GM15510 (cell line): ENCODE results near the gene SRP68.

ENCODE experiments used
- POLR2A ChIP-seq: IDR thresholded peaks from 3 replicates; pipeline ENCODE4 v1.6.1; 2011; ENCODE audit warnings: borderline replicate concordance; ENCODE audit not compliant: insufficient read length; ENCODE audit errors: extremely low read depth

The SRP68 gene

GRCh38 chr17:76074390-76075363 lies 2.4 kb upstream of the SRP68 start, which contains the start of gene GALR2:
GALR2 (plus strand) TSS chr17:76074781; CDS start chr17:76074884, 103 bp downstream.
- TF ChIP-seq POLR2A = no peak

- TF ChIP-seq POLR2A = no peak
Observed at GRCh38 chr17:76071531-76072147, 678 bp downstream of the SRP68 start.

DNA sequence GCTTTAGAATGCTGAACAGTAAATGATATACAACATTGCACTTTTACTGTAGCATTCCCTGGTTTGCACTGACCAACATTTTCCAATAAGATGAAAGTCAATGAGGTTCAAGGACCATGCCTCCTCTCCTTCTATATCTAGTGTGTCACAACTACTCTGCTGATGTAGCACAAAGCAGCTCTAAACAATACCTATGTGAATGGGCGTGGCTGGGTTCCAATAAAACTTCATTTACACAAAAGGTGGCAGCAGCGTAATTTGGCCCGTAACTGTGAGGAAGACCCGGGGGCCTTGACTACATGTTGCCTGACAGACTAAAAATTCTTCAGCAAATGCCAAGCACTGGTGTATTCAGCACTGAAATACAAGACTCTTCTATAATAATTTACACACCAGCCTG lies 6.5 kb downstream of the SRP68 start:
- no peak for TF ChIP-seq POLR2A

DNA sequence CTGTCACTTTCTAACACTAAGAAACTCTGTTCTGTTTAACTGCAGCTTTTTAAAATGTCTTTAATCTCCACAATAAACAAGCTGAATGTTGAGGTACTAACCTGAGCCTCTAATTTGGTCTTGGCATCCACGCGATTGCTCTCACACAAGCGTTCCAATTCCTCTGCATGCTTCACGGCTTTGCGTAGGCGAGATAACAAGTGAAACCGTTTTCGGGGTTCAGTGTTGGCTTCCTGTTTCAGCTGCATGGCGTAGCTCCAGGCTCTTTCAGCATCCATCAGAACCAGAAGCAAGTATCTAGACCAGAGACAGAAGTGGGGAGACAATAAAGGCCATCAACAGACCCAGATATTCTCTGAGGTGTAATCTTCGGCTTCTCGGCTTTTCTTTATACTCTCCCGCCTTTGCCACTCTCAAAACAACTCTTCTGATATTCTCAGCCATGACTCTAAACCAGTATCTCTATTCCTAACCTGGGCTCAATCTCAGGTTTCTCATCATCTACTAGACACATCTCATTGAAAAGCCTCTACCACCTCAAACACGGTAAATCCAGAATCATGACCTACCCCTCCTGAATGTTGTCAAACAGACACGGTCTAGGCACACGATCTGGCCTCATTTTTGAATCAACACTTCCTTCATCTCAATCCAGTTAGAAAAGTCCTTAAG lies 8.3 kb downstream of the SRP68 start:
- no peak for TF ChIP-seq POLR2A

DNA sequence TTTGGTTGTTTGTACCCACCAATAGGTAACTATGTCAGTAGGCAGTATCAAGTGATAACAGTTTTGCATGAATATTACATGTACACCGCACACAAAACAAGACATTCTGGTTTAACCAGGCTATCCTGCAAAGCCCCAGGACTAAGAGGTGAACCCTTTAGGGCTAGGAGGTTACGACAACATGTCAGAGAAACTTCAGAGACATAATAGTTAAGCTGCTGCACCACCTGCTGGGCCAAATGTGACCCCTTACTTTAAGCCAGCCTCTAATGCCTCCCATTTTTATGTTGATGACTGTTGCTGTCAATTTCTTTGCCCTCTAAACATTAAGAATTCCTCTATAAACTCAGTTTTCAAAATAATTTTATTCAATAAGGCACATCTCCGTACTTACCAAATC lies 15.4 kb downstream of the SRP68 start:
- TF ChIP-seq POLR2A = no peak

- TF ChIP-seq POLR2A = no peak
Observed at GRCh38 chr17:76054112-76054476, 18.2 kb downstream of the SRP68 start.

GRCh38 chr17:76053246-76054111 lies 18.8 kb downstream of the SRP68 start:
- no peak for TF ChIP-seq POLR2A

- TF ChIP-seq POLR2A = no peak
Observed at GRCh38 chr17:76051561-76051960, 20.8 kb downstream of the SRP68 start.

DNA sequence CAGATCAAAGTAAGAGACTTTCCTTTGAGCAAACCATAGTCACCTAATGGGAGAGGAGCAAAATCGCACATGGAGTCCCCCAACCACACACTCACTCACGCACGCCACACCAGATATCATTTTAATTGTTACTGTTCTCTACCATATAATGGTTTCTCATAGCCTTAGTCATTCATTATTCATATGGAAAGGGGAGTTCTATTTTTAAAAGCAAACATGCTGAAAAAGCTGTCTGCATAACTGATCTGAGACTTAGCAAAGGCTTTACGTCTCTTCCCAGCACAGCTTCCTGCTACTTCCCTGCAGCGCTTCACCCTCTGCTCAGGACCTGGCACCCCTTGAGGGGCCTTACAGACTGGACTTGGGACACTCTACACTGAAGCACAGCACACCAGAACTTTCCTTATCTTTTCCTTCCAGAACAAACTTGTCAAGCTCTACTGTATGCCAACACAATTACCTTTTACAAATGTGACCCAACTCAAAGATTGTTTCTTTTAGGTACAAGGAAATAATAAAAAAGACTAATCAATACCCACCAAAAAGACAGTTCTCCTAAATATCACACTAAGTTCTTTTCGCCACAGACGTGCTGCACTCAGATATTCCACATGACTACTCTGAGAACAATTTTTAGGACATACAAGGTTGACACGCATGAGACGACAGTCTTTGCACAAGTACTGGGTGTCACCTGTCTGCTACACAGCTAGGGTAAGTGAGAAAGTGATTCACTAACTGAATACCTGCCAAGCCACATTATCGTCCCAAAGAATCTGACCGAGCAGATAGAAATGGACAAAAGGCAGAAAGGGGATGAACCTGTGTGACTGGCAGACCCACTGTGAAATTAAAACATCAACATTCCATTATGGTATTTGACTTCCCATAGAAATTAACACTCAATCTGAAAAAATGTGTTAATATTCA lies 21.5 kb downstream of the SRP68 start:
- no peak for TF ChIP-seq POLR2A

GRCh38 chr17:76049836-76050537 lies 22.3 kb downstream of the SRP68 start:
- no peak for TF ChIP-seq POLR2A

DNA sequence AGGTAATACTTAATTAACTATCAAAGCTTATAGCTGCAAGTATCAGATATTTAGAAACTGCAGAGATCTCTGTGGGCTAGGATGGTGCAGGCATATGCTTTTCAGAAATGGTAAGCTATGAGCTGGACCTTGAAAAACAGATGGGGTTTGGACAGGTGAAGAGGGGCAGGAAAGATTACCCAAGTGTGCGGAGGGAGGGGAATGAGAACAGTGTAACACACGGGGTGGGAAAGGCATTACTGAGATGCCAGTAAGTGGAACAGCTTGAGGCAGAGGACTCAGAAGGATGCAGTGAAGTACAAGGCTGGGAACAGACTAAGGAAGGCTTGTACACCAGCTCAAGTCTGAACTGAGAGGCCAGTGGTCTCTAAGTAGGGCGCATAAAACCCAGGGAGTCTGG lies 23.1 kb downstream of the SRP68 start:
- TF ChIP-seq POLR2A = no peak

DNA sequence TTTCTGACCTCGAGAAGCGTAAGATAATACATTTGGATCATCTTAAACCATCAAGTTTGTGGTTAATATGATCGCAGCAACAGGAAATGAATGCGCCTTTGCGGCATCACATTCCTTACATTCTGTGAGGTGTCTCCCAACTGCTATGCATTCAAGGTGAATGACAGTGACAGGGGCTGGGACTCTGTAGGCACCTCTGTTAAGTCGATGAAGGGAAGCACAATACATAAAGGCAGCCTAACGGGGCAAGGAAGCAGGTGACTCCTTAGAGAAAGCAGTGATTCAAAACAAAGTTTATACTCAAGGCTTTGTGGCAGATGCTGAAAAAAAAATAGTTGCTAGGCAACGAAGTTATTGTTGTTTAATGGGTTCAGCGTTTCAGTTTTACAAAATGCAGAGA lies 23.6 kb downstream of the SRP68 start:
- no peak for TF ChIP-seq POLR2A
